Astrocyte (in vitro differentiated cells and primary cell): Measurements from ENCODE around the gene HTR4. TPM values are rescaled to one million over a fixed set of nuclear protein-coding genes. Genes with fewer than 3 reads are reported as not detected.

Experiments used
- DNase-seq: peaks from one replicate; pipeline ENCODE4 v3.0.0-alpha.2; 2010; ENCODE audit warnings: low read depth
- FAIRE-seq: peaks from 2 replicates; lab custom pipeline; 2011; peaks lifted over from hg19 to GRCh38; lab: Jason Lieb, UNC
- H2AFZ ChIP-seq: 2 replicates; pipeline ENCODE4 v1.6.0; 2012; ENCODE audit warnings: low read depth, low read length, inconsistent platforms
- H3K27ac ChIP-seq: 2 replicates; pipeline ENCODE4 v1.5.1; 2011; ENCODE audit warnings: low read depth, low read length, inconsistent platforms
- H3K27me3 ChIP-seq: 2 replicates; pipeline ENCODE4 v1.6.0; 2011; ENCODE audit warnings: low read length, inconsistent platforms; ENCODE audit not compliant: insufficient read depth
- H3K36me3 ChIP-seq: 2 replicates; pipeline ENCODE4 v1.5.1; 2011; ENCODE audit warnings: low read length, inconsistent platforms; ENCODE audit not compliant: insufficient read depth
- H3K4me1 ChIP-seq: 2 replicates; pipeline ENCODE4 v1.5.1; 2011; ENCODE audit warnings: low read length, inconsistent platforms; ENCODE audit not compliant: insufficient read depth
- H3K4me2 ChIP-seq: 2 replicates; pipeline ENCODE4 v1.6.0; 2012; ENCODE audit warnings: low read length, inconsistent platforms
- H3K4me3 ChIP-seq: 2 replicates; pipeline ENCODE4 v1.5.1; 2011; ENCODE audit warnings: low read depth, mild to moderate bottlenecking, low read length, inconsistent platforms; ENCODE audit not compliant: insufficient read depth
- H3K79me2 ChIP-seq: 2 replicates; pipeline ENCODE4 v1.6.0; 2012; ENCODE audit warnings: mild to moderate bottlenecking, low read length, inconsistent platforms; ENCODE audit not compliant: insufficient read depth
- H3K9ac ChIP-seq: 2 replicates; pipeline ENCODE4 v1.6.0; 2012; ENCODE audit warnings: mild to moderate bottlenecking, low read length, inconsistent platforms
- H3K9me3 ChIP-seq: 2 replicates; pipeline ENCODE4 v1.5.1; 2012; ENCODE audit warnings: low read depth, mild to moderate bottlenecking, low read length, inconsistent platforms; ENCODE audit not compliant: insufficient read depth
- H4K20me1 ChIP-seq: 2 replicates; pipeline ENCODE4 v1.6.0; 2012; ENCODE audit warnings: low read length, inconsistent platforms; ENCODE audit not compliant: insufficient read depth
- H3K27ac Mint-ChIP-seq: one replicate; pipeline ENCODE4 v1.8.0; 2021; ENCODE audit warnings: mild to moderate bottlenecking, mixed read lengths; ENCODE audit not compliant: unreplicated experiment
- H3K27me3 Mint-ChIP-seq: one replicate; pipeline ENCODE4 v1.8.0; 2021; ENCODE audit warnings: low read depth, mixed read lengths; ENCODE audit not compliant: unreplicated experiment
- H3K36me3 Mint-ChIP-seq: one replicate; pipeline ENCODE4 v1.8.0; 2021; ENCODE audit warnings: low read depth, mixed read lengths; ENCODE audit not compliant: unreplicated experiment
- H3K4me1 Mint-ChIP-seq: one replicate; pipeline ENCODE4 v1.8.0; 2021; ENCODE audit warnings: low read depth, mixed read lengths; ENCODE audit not compliant: unreplicated experiment
- H3K4me3 Mint-ChIP-seq: one replicate; pipeline ENCODE4 v1.8.0; 2021; ENCODE audit warnings: mild to moderate bottlenecking, moderate library complexity, mixed read lengths; ENCODE audit not compliant: unreplicated experiment
- H3K9me3 Mint-ChIP-seq: one replicate; pipeline ENCODE4 v1.8.0; 2021; ENCODE audit warnings: mild to moderate bottlenecking, mixed read lengths; ENCODE audit not compliant: unreplicated experiment
- CTCF ChIP-seq: IDR thresholded peaks from 2 replicates; pipeline ENCODE4 v1.5.1; 2011; ENCODE audit warnings: low read depth, mild to moderate bottlenecking, inconsistent platforms, low read length, moderate library complexity; ENCODE audit not compliant: insufficient read depth
- EZH2 ChIP-seq: IDR thresholded peaks from 2 replicates; pipeline ENCODE4 v1.6.1; 2012; ENCODE audit warnings: mild to moderate bottlenecking, low read length, inconsistent platforms; ENCODE audit not compliant: insufficient read depth
- total RNA-seq: library from RNA; stranded (reverse); gene quantifications from 2 replicates; pipeline ENCODE4 v1.2.1, GENCODE V29; 2021

Gene HTR4
- total RNA-seq, 1 donor from 2014 or later: not detected

- Histone ChIP-seq H3K4me1 (no peaks in the 10 kb centered on the region), H3K27ac (no peak overlapping the region), H3K9ac (no peak overlapping the region), H3K9me3 (no peaks in the 10 kb centered on the region), H3K79me2 (no peaks in the 10 kb centered on the region), H4K20me1 (no peaks in the 10 kb centered on the region), H3K4me3 (no peak overlapping the region), H3K4me2 (no peak overlapping the region), H3K36me3 (no peaks in the 10 kb centered on the region), H3K27me3 (no peaks in the 10 kb centered on the region), H2AFZ (no peak overlapping the region)
- no peak overlapping the region for H3K4me3 Mint-ChIP-seq
- no peaks in the 10 kb centered on the region for H3K36me3 Mint-ChIP-seq
- H3K9me3 Mint-ChIP-seq: no peaks in the 10 kb centered on the region
- no peak for DNase-seq
- TF ChIP-seq EZH2: no peak
- no peak for TF ChIP-seq CTCF
- H3K4me1 Mint-ChIP-seq: peaks cover 1% of the 10 kb centered on the region
- no peak overlapping the region for H3K27ac Mint-ChIP-seq
- no peak for FAIRE-seq
- H3K27me3 Mint-ChIP-seq: no peaks in the 10 kb centered on the region
These were observed 44.7 kb upstream of the HTR4 start for GRCh38 chr5:148699028-148699427.

- Histone ChIP-seq H3K27ac (no peak overlapping the region), H2AFZ (no peak overlapping the region), H3K36me3 (no peaks in the 10 kb centered on the region), H3K4me3 (no peak overlapping the region), H3K9ac (no peak overlapping the region), H4K20me1 (no peaks in the 10 kb centered on the region), H3K4me2 (no peak overlapping the region), H3K79me2 (no peaks in the 10 kb centered on the region), H3K27me3 (no peaks in the 10 kb centered on the region), H3K4me1 (no peaks in the 10 kb centered on the region), H3K9me3 (no peaks in the 10 kb centered on the region)
- Mint-ChIP-seq H3K4me1 (peaks cover 1% of the 10 kb centered on the region), H3K36me3 (no peaks in the 10 kb centered on the region), H3K4me3 (no peak overlapping the region), H3K27me3 (no peaks in the 10 kb centered on the region), H3K9me3 (no peaks in the 10 kb centered on the region), H3K27ac (no peak overlapping the region)
- FAIRE-seq: no peak
- TF ChIP-seq EZH2: no peak
- TF ChIP-seq CTCF: no peak
- DNase-seq: no peak
These were observed 43.5 kb upstream of the HTR4 start for GRCh38 chr5:148697809-148698196.

- Histone ChIP-seq H3K4me3 (no peak overlapping the region), H3K27ac (no peak overlapping the region), H3K4me2 (no peak overlapping the region)
These were observed 43.0 kb upstream of the HTR4 start for GRCh38 chr5:148697180-148697808.

More at GRCh38 chr5:148697180-148697808, 43.0 kb upstream of the HTR4 start:
- no peak for FAIRE-seq
- Histone ChIP-seq H3K36me3 (no peaks in the 10 kb centered on the region), H3K4me1 (no peaks in the 10 kb centered on the region), H4K20me1 (no peaks in the 10 kb centered on the region), H3K27me3 (no peaks in the 10 kb centered on the region), H3K9ac (no peak overlapping the region), H3K79me2 (no peaks in the 10 kb centered on the region), H3K9me3 (no peaks in the 10 kb centered on the region), H2AFZ (no peak overlapping the region)
- peaks cover 1% of the 10 kb centered on the region for H3K4me1 Mint-ChIP-seq
- no peaks in the 10 kb centered on the region for H3K9me3 Mint-ChIP-seq
- H3K4me3 Mint-ChIP-seq: no peak overlapping the region
- TF ChIP-seq CTCF (no peak), EZH2 (no peak)
- DNase-seq: peak; percentile 10
- H3K36me3 Mint-ChIP-seq: no peaks in the 10 kb centered on the region
- H3K27ac Mint-ChIP-seq: no peak overlapping the region
- no peaks in the 10 kb centered on the region for H3K27me3 Mint-ChIP-seq
